Amniotic epithelial cell (primary cell): ENCODE results near the gene KLC3.

ENCODE experiments used
- DNase-seq: peaks from one replicate; pipeline ENCODE4 v3.0.0-alpha.2; 2010; ENCODE audit warnings: low read depth

The KLC3 gene

GRCh38 chr19:45376045-45376724 lies 35.6 kb downstream of the KLC3 start:
- peak; percentile 98 for DNase-seq

GRCh38 chr19:45380107-45380506 lies 39.6 kb downstream of the KLC3 start:
- no peak for DNase-seq

GRCh38 chr19:45382426-45382825 lies 41.9 kb downstream of the KLC3 start:
- no peak for DNase-seq

- DNase-seq: no peak
Measured at GRCh38 chr19:45385392-45386221, 45.1 kb downstream of the KLC3 start.

GRCh38 chr19:45391346-45391745 lies 50.8 kb downstream of the KLC3 start:
- DNase-seq: peak; percentile 40

- DNase-seq: no peak
Measured at GRCh38 chr19:45391871-45392665, 51.5 kb downstream of the KLC3 start.

- no peak for DNase-seq
Measured at GRCh38 chr19:45395821-45396617, 55.5 kb downstream of the KLC3 start.

- DNase-seq: no peak
Measured at GRCh38 chr19:45400192-45400591, 59.6 kb downstream of the KLC3 start.
